HEK293 (cell line): ENCODE results near the gene HHAT.
A peak's percentile ranks its signal among the peaks of the same experiment; 100 is the strongest.

Experiments used
- CTCF ChIA-PET: fragments of 350-600 bp; formaldehyde crosslinking; extraction: SDS; loops from one replicate; lab custom pipeline; 2021; ENCODE audit warnings: antibody characterized with exemption; lab: Yijun Ruan, JAX
- POLR2A ChIA-PET: fragments of 300-600 bp; formaldehyde crosslinking; extraction: SDS; loops from one replicate; lab custom pipeline; 2020; ENCODE audit warnings: antibody characterized with exemption, inconsistent platforms; lab: Yijun Ruan, JAX
- H3K27ac ChIP-seq: fragments of 200-500 bp; sonication (Bioruptor generic); 2 replicates; pipeline ENCODE4 v1.5.1; 2014; ENCODE audit warnings: low read depth, low read length, control low read depth, inconsistent platforms; ENCODE audit errors: extremely low read depth
- H3K36me3 ChIP-seq, 2 experiments: fragments of 200-500 bp in 1 of 2; sonication (Bioruptor generic) in 1 of 2; 1 replicate in 1 of 2; 2 replicates in 1 of 2; pipeline ENCODE4 v1.5.1; 2014 to 2017; ENCODE audit warnings: inconsistent platforms in 2 of 2, low read length in 2 of 2; ENCODE audit not compliant: control insufficient read depth in 2 of 2, insufficient read depth in 1 of 2
- H3K4me1 ChIP-seq: fragments of 200-500 bp; sonication (Bioruptor generic); 2 replicates; pipeline ENCODE4 v1.5.1; 2014; ENCODE audit warnings: mild to moderate bottlenecking, low read length, inconsistent platforms; ENCODE audit not compliant: control insufficient read depth, insufficient read depth
- H3K4me3 ChIP-seq: 2 replicates; pipeline ENCODE4 v1.5.1; 2011; ENCODE audit warnings: low read depth, mild to moderate bottlenecking, control low read depth, low read length, moderate library complexity
- H3K9me3 ChIP-seq: fragments of 200-500 bp; sonication (Bioruptor generic); 2 replicates; pipeline ENCODE4 v1.5.1; 2014; ENCODE audit warnings: low read depth, low read length, inconsistent platforms; ENCODE audit not compliant: control insufficient read depth, insufficient read depth
- BCL11A ChIP-seq: fragments of 450-650 bp; formaldehyde crosslinking; IDR thresholded peaks from 2 replicates; pipeline ENCODE4 v1.5.1; 2016; ENCODE audit warnings: low read depth, missing biosample characterization, missing genetic modification characterization
- FEZF1 ChIP-seq: fragments of 450-650 bp; formaldehyde crosslinking; IDR thresholded peaks from 2 replicates; pipeline ENCODE4 v1.5.1; 2016; ENCODE audit warnings: missing biosample characterization, missing genetic modification characterization
- KLF7 ChIP-seq: fragments of 450-650 bp; formaldehyde crosslinking; IDR thresholded peaks from 2 replicates; pipeline ENCODE4 v1.5.1; 2016; ENCODE audit warnings: missing biosample characterization, missing genetic modification characterization, borderline replicate concordance
- PRDM1 ChIP-seq: fragments of 450-650 bp; formaldehyde crosslinking; IDR thresholded peaks from 2 replicates; pipeline ENCODE4; 2016; ENCODE audit warnings: missing biosample characterization, missing genetic modification characterization
- YY2 ChIP-seq: fragments of 450-650 bp; formaldehyde crosslinking; IDR thresholded peaks from 2 replicates; pipeline ENCODE4 v1.5.1; 2016; ENCODE audit warnings: missing biosample characterization, missing genetic modification characterization
- ZNF157 ChIP-seq: fragments of 450-650 bp; formaldehyde crosslinking; IDR thresholded peaks from 2 replicates; pipeline ENCODE4 v1.5.1; 2016; ENCODE audit warnings: missing biosample characterization, missing genetic modification characterization
- ZNF530 ChIP-seq: fragments of 450-650 bp; formaldehyde crosslinking; IDR thresholded peaks from 2 replicates; pipeline ENCODE4 v1.5.1; 2016; ENCODE audit warnings: low read depth, missing biosample characterization, missing genetic modification characterization
- TF ChIP-seq, protein P1 (sequence below): fragments of 450-650 bp; formaldehyde crosslinking; conservative IDR thresholded peaks from 2 replicates; pipeline ENCODE4 v1.5.1; 2016; ENCODE audit warnings: low read depth, missing biosample characterization, missing genetic modification characterization
- TF ChIP-seq, protein P2 (sequence below): fragments of 450-650 bp; formaldehyde crosslinking; IDR thresholded peaks from 2 replicates; pipeline ENCODE4 v1.5.1; 2017; ENCODE audit warnings: missing biosample characterization, missing genetic modification characterization
- TF ChIP-seq, protein P3 (sequence below): fragments of 450-650 bp; formaldehyde crosslinking; IDR thresholded peaks from 2 replicates; pipeline ENCODE4 v1.5.1; 2016; ENCODE audit warnings: missing biosample characterization, missing genetic modification characterization
- TF ChIP-seq, protein P4 (sequence below): fragments of 450-650 bp; formaldehyde crosslinking; IDR thresholded peaks from 2 replicates; pipeline ENCODE4 v1.5.1; 2016; ENCODE audit warnings: missing biosample characterization, missing genetic modification characterization, borderline replicate concordance
- TF ChIP-seq, protein P5 (sequence below): fragments of 450-650 bp; formaldehyde crosslinking; IDR thresholded peaks from 2 replicates; pipeline ENCODE4 v1.5.1; 2017; ENCODE audit warnings: missing biosample characterization, mild to moderate bottlenecking, missing genetic modification characterization, moderate library complexity
- TF ChIP-seq, protein P6 (sequence below): fragments of 450-650 bp; formaldehyde crosslinking; IDR thresholded peaks from 2 replicates; pipeline ENCODE4 v1.5.1; 2016; ENCODE audit warnings: missing biosample characterization, missing genetic modification characterization, low read depth

Gene HHAT

DNA sequence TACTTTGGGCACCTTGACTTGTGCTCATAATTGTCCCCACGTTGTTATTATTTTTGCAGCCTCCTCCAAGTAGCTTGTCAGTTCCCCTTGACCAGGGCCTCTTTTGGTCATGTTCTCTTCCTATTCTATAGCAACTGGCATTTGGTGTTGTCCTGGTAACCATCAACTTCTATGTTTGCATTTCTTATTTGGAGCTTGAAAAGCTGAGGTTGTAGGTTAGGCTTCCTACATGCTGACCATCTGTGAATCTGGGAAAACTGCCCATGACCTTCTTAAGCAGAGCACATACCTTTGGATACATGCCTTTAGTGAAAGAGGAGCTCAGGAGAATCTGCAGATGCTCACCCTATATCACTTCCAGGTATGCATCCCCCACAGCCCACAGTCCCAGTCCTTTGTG lies 160.8 kb downstream of the HHAT start (continued):
- TF ChIP-seq, protein P1, sequence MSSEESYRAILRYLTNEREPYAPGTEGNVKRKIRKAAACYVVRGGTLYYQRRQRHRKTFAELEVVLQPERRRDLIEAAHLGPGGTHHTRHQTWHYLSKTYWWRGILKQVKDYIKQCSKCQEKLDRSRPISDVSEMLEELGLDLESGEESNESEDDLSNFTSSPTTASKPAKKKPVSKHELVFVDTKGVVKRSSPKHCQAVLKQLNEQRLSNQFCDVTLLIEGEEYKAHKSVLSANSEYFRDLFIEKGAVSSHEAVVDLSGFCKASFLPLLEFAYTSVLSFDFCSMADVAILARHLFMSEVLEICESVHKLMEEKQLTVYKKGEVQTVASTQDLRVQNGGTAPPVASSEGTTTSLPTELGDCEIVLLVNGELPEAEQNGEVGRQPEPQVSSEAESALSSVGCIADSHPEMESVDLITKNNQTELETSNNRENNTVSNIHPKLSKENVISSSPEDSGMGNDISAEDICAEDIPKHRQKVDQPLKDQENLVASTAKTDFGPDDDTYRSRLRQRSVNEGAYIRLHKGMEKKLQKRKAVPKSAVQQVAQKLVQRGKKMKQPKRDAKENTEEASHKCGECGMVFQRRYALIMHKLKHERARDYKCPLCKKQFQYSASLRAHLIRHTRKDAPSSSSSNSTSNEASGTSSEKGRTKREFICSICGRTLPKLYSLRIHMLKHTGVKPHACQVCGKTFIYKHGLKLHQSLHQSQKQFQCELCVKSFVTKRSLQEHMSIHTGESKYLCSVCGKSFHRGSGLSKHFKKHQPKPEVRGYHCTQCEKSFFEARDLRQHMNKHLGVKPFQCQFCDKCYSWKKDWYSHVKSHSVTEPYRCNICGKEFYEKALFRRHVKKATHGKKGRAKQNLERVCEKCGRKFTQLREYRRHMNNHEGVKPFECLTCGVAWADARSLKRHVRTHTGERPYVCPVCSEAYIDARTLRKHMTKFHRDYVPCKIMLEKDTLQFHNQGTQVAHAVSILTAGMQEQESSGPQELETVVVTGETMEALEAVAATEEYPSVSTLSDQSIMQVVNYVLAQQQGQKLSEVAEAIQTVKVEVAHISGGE (tag by site-specific recombination) = no peak
- TF ChIP-seq KLF7 (tag by site-specific recombination) (no peak), ZNF530 (tag by site-specific recombination) (no peak), BCL11A (tag by site-specific recombination) (no peak)
- TF ChIP-seq, protein P2, sequence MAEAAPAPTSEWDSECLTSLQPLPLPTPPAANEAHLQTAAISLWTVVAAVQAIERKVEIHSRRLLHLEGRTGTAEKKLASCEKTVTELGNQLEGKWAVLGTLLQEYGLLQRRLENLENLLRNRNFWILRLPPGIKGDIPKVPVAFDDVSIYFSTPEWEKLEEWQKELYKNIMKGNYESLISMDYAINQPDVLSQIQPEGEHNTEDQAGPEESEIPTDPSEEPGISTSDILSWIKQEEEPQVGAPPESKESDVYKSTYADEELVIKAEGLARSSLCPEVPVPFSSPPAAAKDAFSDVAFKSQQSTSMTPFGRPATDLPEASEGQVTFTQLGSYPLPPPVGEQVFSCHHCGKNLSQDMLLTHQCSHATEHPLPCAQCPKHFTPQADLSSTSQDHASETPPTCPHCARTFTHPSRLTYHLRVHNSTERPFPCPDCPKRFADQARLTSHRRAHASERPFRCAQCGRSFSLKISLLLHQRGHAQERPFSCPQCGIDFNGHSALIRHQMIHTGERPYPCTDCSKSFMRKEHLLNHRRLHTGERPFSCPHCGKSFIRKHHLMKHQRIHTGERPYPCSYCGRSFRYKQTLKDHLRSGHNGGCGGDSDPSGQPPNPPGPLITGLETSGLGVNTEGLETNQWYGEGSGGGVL = no peak

DNA sequence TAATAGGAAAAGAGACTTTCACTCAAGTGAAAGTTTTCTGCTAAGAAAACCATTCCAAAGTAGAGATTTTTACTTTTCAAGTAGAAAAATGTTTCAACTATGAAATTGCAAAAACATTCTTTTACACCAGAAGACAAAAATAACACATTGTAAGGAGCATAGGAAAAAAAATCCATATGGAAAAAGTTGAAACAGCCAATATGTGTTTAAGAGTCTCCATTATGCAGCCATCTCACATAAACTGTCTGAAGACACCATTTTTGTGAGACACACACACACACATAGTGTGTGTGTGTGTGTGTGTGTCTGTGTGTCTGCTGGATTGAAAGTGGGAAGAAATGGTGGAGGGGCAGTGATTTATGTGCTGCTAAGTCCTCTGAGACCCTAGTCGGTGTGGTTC lies 162.1 kb downstream of the HHAT start:
- POLR2A ChIA-PET = no interaction called here
- TF ChIP-seq, protein P3, sequence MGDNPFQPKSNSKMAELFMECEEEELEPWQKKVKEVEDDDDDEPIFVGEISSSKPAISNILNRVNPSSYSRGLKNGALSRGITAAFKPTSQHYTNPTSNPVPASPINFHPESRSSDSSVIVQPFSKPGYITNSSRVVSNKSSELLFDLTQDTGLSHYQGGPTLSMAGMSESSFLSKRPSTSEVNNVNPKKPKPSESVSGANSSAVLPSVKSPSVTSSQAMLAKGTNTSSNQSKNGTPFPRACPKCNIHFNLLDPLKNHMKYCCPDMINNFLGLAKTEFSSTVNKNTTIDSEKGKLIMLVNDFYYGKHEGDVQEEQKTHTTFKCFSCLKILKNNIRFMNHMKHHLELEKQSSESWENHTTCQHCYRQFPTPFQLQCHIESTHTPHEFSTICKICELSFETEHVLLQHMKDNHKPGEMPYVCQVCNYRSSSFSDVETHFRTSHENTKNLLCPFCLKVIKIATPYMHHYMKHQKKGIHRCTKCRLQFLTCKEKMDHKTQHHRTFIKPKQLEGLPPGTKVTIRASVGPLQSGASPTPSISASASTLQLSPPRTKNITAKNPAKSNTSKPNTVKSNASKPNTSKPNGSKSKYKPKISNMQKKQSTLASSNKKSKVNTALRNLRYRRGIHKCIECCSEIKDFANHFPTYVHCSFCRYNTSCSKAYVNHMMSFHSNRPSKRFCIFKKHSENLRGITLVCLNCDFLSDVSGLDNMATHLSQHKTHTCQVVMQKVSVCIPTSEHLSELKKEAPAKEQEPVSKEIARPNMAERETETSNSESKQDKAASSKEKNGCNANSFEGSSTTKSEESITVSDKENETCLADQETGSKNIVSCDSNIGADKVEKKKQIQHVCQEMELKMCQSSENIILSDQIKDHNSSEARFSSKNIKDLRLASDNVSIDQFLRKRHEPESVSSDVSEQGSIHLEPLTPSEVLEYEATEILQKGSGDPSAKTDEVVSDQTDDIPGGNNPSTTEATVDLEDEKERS (tag by site-specific recombination) = no peak
- peak; percentile 69 for TF ChIP-seq PRDM1
- TF ChIP-seq FEZF1 = no peak
- CTCF ChIA-PET = no interaction called here
- H3K4me1 ChIP-seq = no peaks in the 10 kb centered on the region
- H3K27ac ChIP-seq = no peak overlapping the region
- no peaks in the 10 kb centered on the region for H3K36me3 ChIP-seq
- no peak overlapping the region for H3K4me3 ChIP-seq
- H3K9me3 ChIP-seq = no peaks in the 10 kb centered on the region

DNA sequence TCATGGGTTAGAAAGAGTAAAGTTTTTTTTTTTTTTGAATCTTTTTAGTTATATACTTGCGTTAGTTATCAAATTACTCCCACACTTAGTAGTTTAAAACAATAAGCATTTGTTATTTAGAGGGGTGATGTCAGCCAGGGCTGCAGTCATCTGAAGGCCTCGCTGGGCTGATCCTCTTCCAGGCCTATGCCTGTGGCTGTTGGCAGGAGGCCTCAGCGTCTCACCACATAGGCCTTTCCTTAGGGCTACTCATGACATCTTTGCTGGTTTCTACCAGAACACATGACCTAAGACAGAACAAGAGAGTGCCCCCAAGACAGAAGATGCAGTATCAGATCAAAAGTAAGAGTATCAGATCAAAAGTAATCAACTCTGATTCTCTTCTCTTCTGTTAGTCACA lies 167.4 kb downstream of the HHAT start:
- POLR2A ChIA-PET = no interaction called here

More for the DNA sequence above, 167.4 kb downstream of the HHAT start:
- no peak for TF ChIP-seq YY2
- TF ChIP-seq, protein P4, sequence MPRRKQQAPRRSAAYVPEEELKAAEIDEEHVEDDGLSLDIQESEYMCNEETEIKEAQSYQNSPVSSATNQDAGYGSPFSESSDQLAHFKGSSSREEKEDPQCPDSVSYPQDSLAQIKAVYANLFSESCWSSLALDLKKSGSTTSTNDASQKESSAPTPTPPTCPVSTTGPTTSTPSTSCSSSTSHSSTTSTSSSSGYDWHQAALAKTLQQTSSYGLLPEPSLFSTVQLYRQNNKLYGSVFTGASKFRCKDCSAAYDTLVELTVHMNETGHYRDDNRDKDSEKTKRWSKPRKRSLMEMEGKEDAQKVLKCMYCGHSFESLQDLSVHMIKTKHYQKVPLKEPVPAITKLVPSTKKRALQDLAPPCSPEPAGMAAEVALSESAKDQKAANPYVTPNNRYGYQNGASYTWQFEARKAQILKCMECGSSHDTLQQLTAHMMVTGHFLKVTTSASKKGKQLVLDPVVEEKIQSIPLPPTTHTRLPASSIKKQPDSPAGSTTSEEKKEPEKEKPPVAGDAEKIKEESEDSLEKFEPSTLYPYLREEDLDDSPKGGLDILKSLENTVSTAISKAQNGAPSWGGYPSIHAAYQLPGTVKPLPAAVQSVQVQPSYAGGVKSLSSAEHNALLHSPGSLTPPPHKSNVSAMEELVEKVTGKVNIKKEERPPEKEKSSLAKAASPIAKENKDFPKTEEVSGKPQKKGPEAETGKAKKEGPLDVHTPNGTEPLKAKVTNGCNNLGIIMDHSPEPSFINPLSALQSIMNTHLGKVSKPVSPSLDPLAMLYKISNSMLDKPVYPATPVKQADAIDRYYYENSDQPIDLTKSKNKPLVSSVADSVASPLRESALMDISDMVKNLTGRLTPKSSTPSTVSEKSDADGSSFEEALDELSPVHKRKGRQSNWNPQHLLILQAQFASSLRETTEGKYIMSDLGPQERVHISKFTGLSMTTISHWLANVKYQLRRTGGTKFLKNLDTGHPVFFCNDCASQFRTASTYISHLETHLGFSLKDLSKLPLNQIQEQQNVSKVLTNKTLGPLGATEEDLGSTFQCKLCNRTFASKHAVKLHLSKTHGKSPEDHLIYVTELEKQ (tag by site-specific recombination) = no peak
- TF ChIP-seq, protein P5, sequence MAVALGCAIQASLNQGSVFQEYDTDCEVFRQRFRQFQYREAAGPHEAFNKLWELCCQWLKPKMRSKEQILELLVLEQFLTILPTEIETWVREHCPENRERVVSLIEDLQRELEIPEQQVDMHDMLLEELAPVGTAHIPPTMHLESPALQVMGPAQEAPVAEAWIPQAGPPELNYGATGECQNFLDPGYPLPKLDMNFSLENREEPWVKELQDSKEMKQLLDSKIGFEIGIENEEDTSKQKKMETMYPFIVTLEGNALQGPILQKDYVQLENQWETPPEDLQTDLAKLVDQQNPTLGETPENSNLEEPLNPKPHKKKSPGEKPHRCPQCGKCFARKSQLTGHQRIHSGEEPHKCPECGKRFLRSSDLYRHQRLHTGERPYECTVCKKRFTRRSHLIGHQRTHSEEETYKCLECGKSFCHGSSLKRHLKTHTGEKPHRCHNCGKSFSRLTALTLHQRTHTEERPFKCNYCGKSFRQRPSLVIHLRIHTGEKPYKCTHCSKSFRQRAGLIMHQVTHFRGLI (tag by site-specific recombination) = peak; percentile 36; the same call in 1 of the 2 replicates
- TF ChIP-seq ZNF157 (tag by site-specific recombination) = no peak
- TF ChIP-seq, protein P6, sequence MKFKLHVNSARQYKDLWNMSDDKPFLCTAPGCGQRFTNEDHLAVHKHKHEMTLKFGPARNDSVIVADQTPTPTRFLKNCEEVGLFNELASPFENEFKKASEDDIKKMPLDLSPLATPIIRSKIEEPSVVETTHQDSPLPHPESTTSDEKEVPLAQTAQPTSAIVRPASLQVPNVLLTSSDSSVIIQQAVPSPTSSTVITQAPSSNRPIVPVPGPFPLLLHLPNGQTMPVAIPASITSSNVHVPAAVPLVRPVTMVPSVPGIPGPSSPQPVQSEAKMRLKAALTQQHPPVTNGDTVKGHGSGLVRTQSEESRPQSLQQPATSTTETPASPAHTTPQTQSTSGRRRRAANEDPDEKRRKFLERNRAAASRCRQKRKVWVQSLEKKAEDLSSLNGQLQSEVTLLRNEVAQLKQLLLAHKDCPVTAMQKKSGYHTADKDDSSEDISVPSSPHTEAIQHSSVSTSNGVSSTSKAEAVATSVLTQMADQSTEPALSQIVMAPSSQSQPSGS (tag by site-specific recombination) = no peak
- no peak overlapping the region for H3K4me3 ChIP-seq
- no peak overlapping the region for H3K27ac ChIP-seq
- no peaks in the 10 kb centered on the region for H3K36me3 ChIP-seq
- H3K4me1 ChIP-seq = peaks cover under 1% of the 10 kb centered on the region; the same call in 1 of the 2 replicates
- CTCF ChIA-PET = no interaction called here
- no peaks in the 10 kb centered on the region for H3K9me3 ChIP-seq
